Measurements from ENCODE around the gene HPS4.

HPS4 gene

DNA sequence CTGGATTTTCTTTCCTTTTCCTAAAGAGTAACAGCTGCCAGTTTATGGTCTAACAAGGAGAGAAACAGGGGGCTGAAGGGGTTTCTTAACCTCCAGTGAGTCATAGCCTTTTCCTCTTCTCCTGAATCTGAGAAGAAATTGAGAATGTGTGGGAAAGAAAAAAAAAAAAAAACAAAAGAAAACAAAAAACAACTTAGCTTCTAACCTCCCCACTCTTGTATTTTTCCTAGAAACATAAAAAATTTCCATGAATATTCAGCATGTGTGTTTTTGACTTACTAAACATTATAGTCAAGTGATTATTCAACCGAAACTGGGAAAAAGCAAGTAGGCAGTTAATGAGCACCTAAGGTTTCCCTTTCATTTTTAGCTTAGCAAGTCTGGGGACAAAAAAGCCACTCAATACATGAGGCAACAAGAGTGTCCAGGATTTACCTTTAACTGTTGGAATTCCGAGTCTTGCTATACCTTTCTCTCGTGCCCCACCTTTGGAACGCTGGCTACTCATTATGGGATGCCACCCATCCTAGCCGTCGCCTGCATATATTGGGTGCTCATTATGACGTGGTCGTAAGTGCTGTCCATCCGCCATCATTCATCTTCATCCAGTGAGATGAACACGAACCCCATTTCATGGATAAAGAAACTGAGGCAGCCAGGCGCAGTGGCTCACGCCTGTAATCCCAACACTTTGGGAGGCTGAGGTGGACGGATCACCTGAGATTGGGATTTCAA lies 52.2 kb downstream of the HPS4 start:
- TF ChIP-seq FOXK2 (IDR thresholded peaks at IDR 0.05) (no peak), ARNT (IDR thresholded peaks at IDR 0.05) (no peak), PKNOX1 (IDR thresholded peaks at IDR 0.05) (no peak), SP1 (IDR thresholded peaks at IDR 0.05) (no peak), SUZ12 (IDR thresholded peaks at IDR 0.05) (no peak), HDGF (IDR thresholded peaks at IDR 0.05; ENCODE audit: borderline replicate concordance) (no peak), L3MBTL2 (conservative IDR thresholded peaks at IDR 0.05) (no peak), TARDBP (IDR thresholded peaks at IDR 0.05) (no peak), LEF1 (IDR thresholded peaks at IDR 0.05; ENCODE audit: borderline replicate concordance) (no peak), FOXM1 (IDR thresholded peaks at IDR 0.05; ENCODE audit: borderline replicate concordance) (no peak), FOXA1 (IDR thresholded peaks at IDR 0.05) (no peak), NFRKB (IDR thresholded peaks at IDR 0.05) (no peak), BHLHE40 (IDR thresholded peaks at IDR 0.05; ENCODE audit: borderline replicate concordance) (no peak), ELF4 (IDR thresholded peaks at IDR 0.05) (no peak), ZNF384 (IDR thresholded peaks at IDR 0.05) (no peak), CTBP1 (IDR thresholded peaks at IDR 0.05; ENCODE audit: borderline replicate concordance) (no peak)
- CTCF ChIA-PET = no interaction called here
- POLR2A ChIA-PET = interaction anchor here (1.0 to 1.9 kb wide), 2 partner anchors 15 to 53 kb away, joined by 4 read pairs; partner anchors contain the start of genes HPS4 and SRRD
- no peak for DNase-seq (ENCODE audit: extremely low spot score)

GRCh38 chr22:26430600-26430999 lies 53.0 kb downstream of the HPS4 start:
- ChIA-PET POLR2A (interaction anchor here (1.0 to 1.9 kb wide), 3 partner anchors 10 to 53 kb away, joined by 4 read pairs; partner anchors contain the start of genes HPS4 and SRRD), CTCF (interaction anchor here (0.5 to 0.8 kb wide), 2 partner anchors 64 to 238 kb away, joined by 3 read pairs; no protein-coding TSS in a partner anchor)
- no peak for DNase-seq (ENCODE audit: extremely low spot score)
- TF ChIP-seq FOXK2 (IDR thresholded peaks at IDR 0.05) (no peak), L3MBTL2 (conservative IDR thresholded peaks at IDR 0.05) (no peak), SP1 (IDR thresholded peaks at IDR 0.05) (no peak), HDGF (IDR thresholded peaks at IDR 0.05; ENCODE audit: borderline replicate concordance) (no peak), BHLHE40 (IDR thresholded peaks at IDR 0.05; ENCODE audit: borderline replicate concordance) (no peak), TARDBP (IDR thresholded peaks at IDR 0.05) (no peak), NFRKB (IDR thresholded peaks at IDR 0.05) (no peak), LEF1 (IDR thresholded peaks at IDR 0.05; ENCODE audit: borderline replicate concordance) (no peak)

DNA sequence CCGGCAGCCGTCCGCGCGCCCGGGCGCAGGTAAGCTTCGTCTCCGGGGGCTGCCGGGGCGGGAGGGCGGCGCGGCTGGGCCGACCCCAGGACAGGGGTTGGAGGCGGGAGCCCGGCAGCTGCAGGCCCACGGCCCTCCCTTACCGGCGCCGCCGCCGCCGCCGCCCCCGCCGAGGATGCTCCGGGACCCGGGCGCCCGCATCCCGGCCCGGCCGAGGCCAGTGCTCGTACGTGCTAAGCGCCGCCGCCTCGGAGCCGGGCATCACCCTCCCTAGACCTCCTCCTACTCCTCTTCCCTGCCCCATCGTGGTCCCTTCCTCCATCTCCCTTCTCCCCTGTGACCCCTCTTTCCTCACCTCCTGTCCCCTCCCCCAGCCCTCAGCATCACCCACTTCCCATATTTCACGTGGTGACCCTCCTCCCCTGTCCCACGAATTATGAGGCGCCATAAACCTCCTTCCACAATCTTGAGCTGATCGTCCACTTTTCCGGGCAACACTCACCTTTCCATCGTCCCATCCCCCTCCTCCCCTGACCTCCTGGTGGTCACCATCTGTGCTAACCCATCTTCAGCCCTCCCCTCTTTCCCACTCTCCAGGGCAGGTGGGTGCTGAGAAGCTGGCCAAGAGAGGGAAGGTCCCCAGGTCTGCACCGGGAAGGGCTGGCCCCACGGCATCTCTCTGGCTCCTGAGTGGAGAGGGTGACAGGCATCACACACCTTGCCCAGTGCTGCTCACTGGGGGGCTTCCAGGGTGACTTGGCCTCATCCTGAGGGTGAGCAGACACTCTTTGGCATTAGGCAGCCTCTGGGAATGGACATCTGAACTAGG lies 53.9 kb downstream of the HPS4 start:
- POLR2A ChIA-PET = interaction anchor here (1.1 to 1.9 kb wide), 3 partner anchors 9 to 54 kb away, joined by 4 to 6 read pairs (median 4); partner anchors contain the start of genes HPS4 and SRRD
- DNase-seq (ENCODE audit: extremely low spot score) = peak; percentile 45
- CTCF ChIA-PET = interaction anchor here (0.8 kb wide), 1 partner anchor 63 kb away, joined by 3 read pairs; no protein-coding TSS in a partner anchor
- no peak for TF ChIP-seq BHLHE40 (IDR thresholded peaks at IDR 0.05; ENCODE audit: borderline replicate concordance)
- no peak for TF ChIP-seq PKNOX1 (IDR thresholded peaks at IDR 0.05)
- TF ChIP-seq SP1 (IDR thresholded peaks at IDR 0.05) = no peak
- no peak for TF ChIP-seq FOXA1 (IDR thresholded peaks at IDR 0.05)
- no peak for TF ChIP-seq FOXK2 (IDR thresholded peaks at IDR 0.05)
- TF ChIP-seq L3MBTL2 (conservative IDR thresholded peaks at IDR 0.05) = 0 out of 2 replicates have a peak, but pooled peaks have one; percentile 28
- TF ChIP-seq LEF1 (IDR thresholded peaks at IDR 0.05; ENCODE audit: borderline replicate concordance) = no peak
- 0 out of 2 replicates have a peak, but pooled peaks have one; percentile 5 for TF ChIP-seq ARNT (IDR thresholded peaks at IDR 0.05)

- peak; percentile 87 for DNase-seq (ENCODE audit: extremely low spot score)
- ChIA-PET CTCF (no interaction called here), POLR2A (interaction anchor here (1.0 to 1.9 kb wide), 4 partner anchors 8 to 55 kb away, joined by 3 to 6 read pairs (median 4); partner anchors contain the start of genes HPS4 and SRRD)
- TF ChIP-seq TARDBP (IDR thresholded peaks at IDR 0.05) = no peak
- no peak for TF ChIP-seq ZNF384 (IDR thresholded peaks at IDR 0.05)
- 0 out of 2 replicates have a peak, but pooled peaks have one; percentile 2 for TF ChIP-seq PKNOX1 (IDR thresholded peaks at IDR 0.05)
- TF ChIP-seq NFRKB (IDR thresholded peaks at IDR 0.05) = no peak
- TF ChIP-seq LEF1 (IDR thresholded peaks at IDR 0.05; ENCODE audit: borderline replicate concordance) = no peak
- TF ChIP-seq L3MBTL2 (conservative IDR thresholded peaks at IDR 0.05) = peak; percentile 44; the same call in 1 of the 2 replicates
- no peak for TF ChIP-seq BHLHE40 (IDR thresholded peaks at IDR 0.05; ENCODE audit: borderline replicate concordance)
- TF ChIP-seq ELF4 (IDR thresholded peaks at IDR 0.05) = no peak
- no peak for TF ChIP-seq CTBP1 (IDR thresholded peaks at IDR 0.05; ENCODE audit: borderline replicate concordance)
- TF ChIP-seq FOXA1 (IDR thresholded peaks at IDR 0.05) = no peak
- TF ChIP-seq SP1 (IDR thresholded peaks at IDR 0.05) = no peak
- no peak for TF ChIP-seq ARNT (IDR thresholded peaks at IDR 0.05)
Observed at GRCh38 chr22:26428515-26429457, 54.8 kb downstream of the HPS4 start, which contains the start of gene ASPHD2. TSS of gene ASPHD2 (plus strand) at chr22:26429260. CDS start at chr22:26433616, 4,356 bp downstream.

Data from HEK293T (cell line).